ENCODE data around the gene ADGRG4. TPM values are rescaled to one million over a fixed set of nuclear protein-coding genes. Genes with fewer than 3 reads are reported as not detected.

ADGRG4 gene
- total and polyA plus RNA-seq, 4 donors = under 0.01 TPM; not detected in 3

DNA sequence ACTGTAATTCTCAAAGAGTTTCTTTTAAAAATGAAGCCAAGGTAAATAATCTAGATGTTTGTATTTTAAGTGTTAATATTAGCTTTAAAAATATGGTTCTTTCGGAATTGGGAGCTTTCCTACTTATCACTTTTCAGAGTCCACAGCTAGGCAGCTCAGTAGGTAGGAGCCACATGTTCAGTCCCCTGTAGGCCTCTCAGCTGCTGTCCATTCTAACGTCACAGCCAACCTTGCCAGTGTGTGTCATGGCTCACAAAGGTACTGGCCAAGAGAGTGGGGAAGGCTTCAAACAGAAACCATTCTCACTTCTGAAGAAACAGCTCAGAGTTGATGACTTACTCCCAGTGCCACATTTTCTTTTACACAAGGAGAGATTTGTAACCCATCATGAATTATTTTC, 137.0 kb downstream of the ADGRG4 start:
- no peaks in the 10 kb centered on the region for H3K36me3 ChIP-seq (ENCODE audit: control insufficient read depth in 4 of 4, insufficient read depth in 3 of 4, low read depth in 1 of 4, low read length in 3 of 4)
- H3K27me3 ChIP-seq (ENCODE audit: control insufficient read depth in 4 of 4, insufficient read depth in 4 of 4, low read length in 3 of 4) = peaks cover 0 to 3% (median 0%) of the 10 kb centered on the region in 4 donors
- TF ChIP-seq RXRA (IDR thresholded peaks at IDR 0.05) (no peak), HNF4A (conservative IDR thresholded peaks at IDR 0.05) (no peak), HNF4G (IDR thresholded peaks at IDR 0.05) (no peak), CTCF (IDR thresholded peaks at IDR 0.05; ENCODE audit: low read depth, low read length, missing input control) (no peak), TAF1 (conservative IDR thresholded peaks at IDR 0.05) (no peak), MAX (IDR thresholded peaks at IDR 0.05) (no peak), RAD21 (IDR thresholded peaks at IDR 0.05) (no peak), GABPA (IDR thresholded peaks at IDR 0.05 in 1 of 2, conservative IDR thresholded peaks at IDR 0.05 in 1 of 2) (no peak), REST (IDR thresholded peaks at IDR 0.05) (no peak), ATF3 (IDR thresholded peaks at IDR 0.05) (no peak), ZBTB33 (IDR thresholded peaks at IDR 0.05) (no peak), YY1 (IDR thresholded peaks at IDR 0.05) (no peak), NR2F2 (IDR thresholded peaks at IDR 0.05) (no peak), FOXA2 (IDR thresholded peaks at IDR 0.05) (no peak), SP1 (IDR thresholded peaks at IDR 0.05) (no peak), JUND (IDR thresholded peaks at IDR 0.05) (no peak), EGR1 (IDR thresholded peaks at IDR 0.05; ENCODE audit: low read depth in 2 of 2) (no peak)
- no peaks in the 10 kb centered on the region for H3K4me1 ChIP-seq (ENCODE audit: control insufficient read depth in 4 of 4, insufficient read depth in 4 of 4, low read length in 3 of 4)
- H3K9me3 ChIP-seq (ENCODE audit: control insufficient read depth in 4 of 4, low read length in 3 of 4) = no peaks in the 10 kb centered on the region
- no peak overlapping the region for H3K27ac ChIP-seq (ENCODE audit: low read depth in 1 of 2, low read length in 2 of 2)
- no peak overlapping the region for H3K4me3 ChIP-seq (ENCODE audit: low read depth in 1 of 3, low read length in 3 of 3)
- no peak for DNase-seq (ENCODE audit: low spot score)
- WGBS = 44% methylated on average over 2 of the region's 2 CpGs
- H3K9ac ChIP-seq (ENCODE audit: low read depth in 1 of 2, low read length in 2 of 2) = no peak overlapping the region

DNA sequence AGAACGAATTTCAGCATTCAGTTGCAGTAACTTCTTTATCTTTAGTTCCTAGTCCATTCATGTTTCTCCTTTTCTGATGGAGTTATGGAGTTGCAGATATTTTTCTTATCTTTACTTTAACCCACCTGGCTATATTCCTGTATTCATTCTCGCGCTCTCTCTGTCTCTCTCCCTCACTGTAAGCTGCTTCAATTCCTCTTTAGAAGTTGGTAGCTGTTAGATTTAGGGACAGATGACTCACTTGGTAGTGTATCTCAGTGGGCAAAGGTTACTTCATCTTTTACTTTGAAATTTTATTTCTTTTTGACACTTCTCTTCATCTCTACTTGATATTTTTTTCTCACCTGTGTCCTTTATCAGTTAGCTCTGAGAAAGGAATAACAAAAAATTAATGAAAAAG, 137.4 kb downstream of the ADGRG4 start:
- Histone ChIP-seq H3K27me3 (ENCODE audit: control insufficient read depth in 4 of 4, insufficient read depth in 4 of 4, low read length in 3 of 4) (peaks cover 0 to 3% (median 0%) of the 10 kb centered on the region in 4 donors), H3K4me1 (ENCODE audit: control insufficient read depth in 4 of 4, insufficient read depth in 4 of 4, low read length in 3 of 4) (no peaks in the 10 kb centered on the region), H3K9me3 (ENCODE audit: control insufficient read depth in 4 of 4, low read length in 3 of 4) (no peaks in the 10 kb centered on the region), H3K27ac (ENCODE audit: low read depth in 1 of 2, low read length in 2 of 2) (no peak overlapping the region), H3K9ac (ENCODE audit: low read depth in 1 of 2, low read length in 2 of 2) (no peak overlapping the region), H3K36me3 (ENCODE audit: control insufficient read depth in 4 of 4, insufficient read depth in 3 of 4, low read depth in 1 of 4, low read length in 3 of 4) (no peaks in the 10 kb centered on the region), H3K4me3 (ENCODE audit: low read depth in 1 of 3, low read length in 3 of 3) (no peak overlapping the region)
- 88% methylated on average over 3 of the region's 3 CpGs for WGBS
- no peak for DNase-seq (ENCODE audit: low spot score)
- TF ChIP-seq HNF4G (IDR thresholded peaks at IDR 0.05) = no peak
- no peak for TF ChIP-seq RXRA (IDR thresholded peaks at IDR 0.05)
- TF ChIP-seq REST (IDR thresholded peaks at IDR 0.05) = no peak
- TF ChIP-seq ZBTB33 (IDR thresholded peaks at IDR 0.05) = no peak
